GM20000 (cell line): Measurements from ENCODE around the gene SEMA7A.

Source experiments
- DNase-seq: peaks from one replicate; pipeline ENCODE4 v3.0.0; 2012; ENCODE audit warnings: low spot score
- TF ChIP-seq, protein P1 (sequence below): IDR thresholded peaks from 2 replicates; pipeline ENCODE4 v1.5.1; 2012; ENCODE audit warnings: mild to moderate bottlenecking, control low read depth; ENCODE audit errors: extremely low read depth, missing control alignments

The SEMA7A gene

DNA sequence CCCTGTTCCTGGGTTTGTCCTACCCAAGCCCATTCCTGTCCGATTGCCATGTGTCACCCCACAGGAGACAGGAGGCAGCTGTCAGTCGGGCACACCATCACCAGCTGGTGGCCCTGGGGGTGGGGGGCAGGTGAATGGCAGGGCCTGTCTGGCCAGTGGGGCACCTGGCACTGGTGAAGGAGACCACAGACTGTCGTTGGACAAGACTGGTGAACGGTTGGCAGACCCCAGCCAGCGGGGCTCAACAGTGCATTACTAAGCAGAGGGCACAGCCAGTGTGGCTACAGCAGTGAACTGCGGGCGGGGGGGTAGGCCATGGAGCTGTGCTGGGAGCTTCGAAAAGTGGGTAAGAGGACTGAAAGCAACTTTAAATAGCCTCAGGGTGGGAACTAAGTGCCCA lies 2.1 kb downstream of the SEMA7A start:
- no peak for DNase-seq
- TF ChIP-seq, protein P1, sequence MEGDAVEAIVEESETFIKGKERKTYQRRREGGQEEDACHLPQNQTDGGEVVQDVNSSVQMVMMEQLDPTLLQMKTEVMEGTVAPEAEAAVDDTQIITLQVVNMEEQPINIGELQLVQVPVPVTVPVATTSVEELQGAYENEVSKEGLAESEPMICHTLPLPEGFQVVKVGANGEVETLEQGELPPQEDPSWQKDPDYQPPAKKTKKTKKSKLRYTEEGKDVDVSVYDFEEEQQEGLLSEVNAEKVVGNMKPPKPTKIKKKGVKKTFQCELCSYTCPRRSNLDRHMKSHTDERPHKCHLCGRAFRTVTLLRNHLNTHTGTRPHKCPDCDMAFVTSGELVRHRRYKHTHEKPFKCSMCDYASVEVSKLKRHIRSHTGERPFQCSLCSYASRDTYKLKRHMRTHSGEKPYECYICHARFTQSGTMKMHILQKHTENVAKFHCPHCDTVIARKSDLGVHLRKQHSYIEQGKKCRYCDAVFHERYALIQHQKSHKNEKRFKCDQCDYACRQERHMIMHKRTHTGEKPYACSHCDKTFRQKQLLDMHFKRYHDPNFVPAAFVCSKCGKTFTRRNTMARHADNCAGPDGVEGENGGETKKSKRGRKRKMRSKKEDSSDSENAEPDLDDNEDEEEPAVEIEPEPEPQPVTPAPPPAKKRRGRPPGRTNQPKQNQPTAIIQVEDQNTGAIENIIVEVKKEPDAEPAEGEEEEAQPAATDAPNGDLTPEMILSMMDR = no peak

DNA sequence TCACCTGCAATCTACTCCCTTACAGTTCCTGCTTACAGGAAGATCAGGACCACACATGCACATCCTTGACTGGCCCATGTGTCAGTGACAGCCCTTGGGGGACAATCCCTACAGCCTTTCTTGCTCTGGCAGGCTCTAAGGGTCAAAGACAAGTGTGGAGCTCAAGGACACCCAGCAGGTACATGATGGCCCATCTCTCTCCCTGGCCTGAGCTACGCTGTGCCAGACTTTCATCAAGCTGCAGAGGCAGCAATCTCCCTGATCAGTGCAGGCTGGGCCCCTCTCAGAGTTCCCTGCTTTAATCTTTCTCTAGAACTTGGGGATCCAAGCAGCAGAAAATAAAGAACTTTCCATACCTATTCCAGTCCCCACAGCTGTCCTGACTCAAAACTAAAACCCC lies 2.6 kb downstream of the SEMA7A start:
- no peak for DNase-seq
- TF ChIP-seq, protein P1 = no peak

DNA sequence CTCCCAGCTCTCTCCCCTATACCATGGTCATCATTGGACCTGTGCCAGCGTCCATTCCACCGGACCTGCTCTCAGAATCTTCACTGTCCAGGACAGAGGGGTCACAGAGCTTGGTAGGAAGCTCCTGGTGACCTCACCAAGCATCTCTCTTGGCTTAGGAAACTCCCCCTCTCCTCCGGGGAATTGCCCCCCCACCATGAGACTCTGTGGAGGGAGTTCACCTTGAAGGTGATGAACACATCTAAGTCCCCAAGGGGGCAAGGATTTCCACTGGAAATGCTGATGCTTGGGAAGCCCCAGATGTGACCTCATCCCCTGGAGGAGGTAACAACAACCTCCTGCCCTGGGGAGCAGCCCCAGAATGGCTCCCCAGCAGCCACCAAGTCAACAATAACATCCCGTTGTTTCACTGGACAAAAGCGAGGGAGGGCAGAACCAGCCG lies 3.2 kb downstream of the SEMA7A start:
- TF ChIP-seq, protein P1 = no peak
- peak; percentile 47 for DNase-seq

DNA sequence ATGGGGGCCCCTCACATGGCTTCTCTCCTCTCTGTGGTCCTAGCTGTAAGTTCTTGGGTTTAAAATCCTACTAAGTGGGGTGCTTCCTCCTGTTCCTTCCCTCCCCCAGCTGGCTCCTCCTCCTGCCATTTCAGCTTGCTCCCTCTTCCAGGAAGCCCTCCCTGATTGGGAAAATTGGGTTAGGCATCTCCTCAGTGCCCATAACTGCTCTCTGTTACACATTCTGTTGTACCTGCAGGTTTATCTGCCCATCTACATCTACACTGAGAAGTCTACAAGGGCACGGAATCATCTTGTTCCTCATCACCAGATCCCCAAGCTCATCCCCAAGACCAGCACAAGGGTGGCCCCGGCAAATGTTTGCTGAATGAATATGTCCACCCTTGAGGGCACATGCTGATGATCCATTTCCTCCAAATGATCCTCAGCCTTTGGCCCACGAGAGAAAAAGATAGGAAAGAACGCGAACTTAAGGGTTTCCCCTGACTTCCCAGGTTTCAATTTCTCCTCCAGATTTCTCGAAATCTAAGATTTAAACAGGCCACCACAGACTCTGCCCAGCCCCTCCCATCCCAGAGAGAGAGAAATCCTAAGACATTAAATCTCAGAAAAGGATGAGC lies 3.9 kb downstream of the SEMA7A start:
- TF ChIP-seq, protein P1 = no peak

DNA sequence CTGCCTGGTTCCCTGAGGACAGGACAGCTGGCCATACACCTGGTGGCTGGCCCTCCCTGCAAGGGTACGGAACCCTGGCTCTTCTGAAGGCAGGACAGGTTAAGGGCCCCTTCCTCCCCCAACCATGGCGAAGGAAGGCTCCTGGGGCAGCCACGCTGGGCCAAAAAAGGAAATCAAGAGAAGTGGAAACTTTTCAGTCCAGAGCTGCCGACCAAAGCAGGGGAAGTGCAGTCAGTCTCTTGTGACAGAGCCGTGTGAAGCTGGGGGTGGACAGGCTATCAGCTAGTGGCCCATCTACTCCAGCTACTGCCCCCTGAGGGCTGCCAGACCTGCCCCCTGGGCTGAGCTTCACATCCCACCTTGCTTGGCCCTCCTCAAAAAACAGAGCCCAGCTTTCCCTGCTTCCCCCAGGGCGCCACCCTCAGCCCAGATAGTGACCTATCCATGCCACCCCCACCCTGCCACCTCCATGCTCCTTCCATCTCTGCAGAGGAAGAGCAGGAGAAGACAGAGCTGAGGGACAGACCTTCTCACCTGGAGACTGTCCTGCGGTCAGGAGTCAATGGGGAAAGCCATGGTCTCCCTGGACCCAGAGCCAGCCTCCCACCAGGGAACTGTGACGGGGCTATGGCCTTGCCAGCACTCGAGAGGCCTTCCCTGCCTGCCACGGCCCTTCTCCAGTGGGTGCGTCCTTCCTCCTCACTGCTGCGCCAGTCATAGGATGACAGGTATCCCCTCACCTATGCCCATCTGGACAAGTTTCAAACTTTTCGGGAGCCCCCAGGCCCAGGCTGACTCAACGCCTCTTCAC lies 4.6 kb downstream of the SEMA7A start:
- DNase-seq = no peak
- TF ChIP-seq, protein P1 = no peak

More for the DNA sequence above, 3.9 kb downstream of the SEMA7A start:
- DNase-seq = no peak

DNA sequence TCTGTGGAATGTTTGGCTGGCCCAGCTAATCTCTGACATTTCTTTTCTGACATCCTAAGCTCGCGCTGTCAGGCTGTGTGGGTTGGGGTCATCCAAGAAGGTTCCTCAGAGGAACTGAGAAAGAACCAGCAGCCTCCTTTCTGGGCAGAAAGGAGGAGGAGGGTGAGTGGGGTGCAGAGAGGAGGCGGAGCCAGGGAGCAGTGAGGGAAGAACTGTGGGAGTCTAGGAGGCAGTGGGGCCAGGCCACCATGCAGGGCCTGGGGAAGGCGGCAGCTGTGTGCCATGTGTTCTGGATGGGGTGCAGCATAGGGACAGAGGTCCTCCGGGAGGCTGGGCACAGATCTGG lies 5.3 kb downstream of the SEMA7A start:
- peak; percentile 62 for DNase-seq
- TF ChIP-seq, protein P1 = no peak
